ENCODE data around the gene CNTN1.
"Not testable (repeated sequence)": the region's sequence is repeated elsewhere in the genome, so short reads cannot be mapped to it uniquely, and the experiment has no call there.

Gene CNTN1

DNA sequence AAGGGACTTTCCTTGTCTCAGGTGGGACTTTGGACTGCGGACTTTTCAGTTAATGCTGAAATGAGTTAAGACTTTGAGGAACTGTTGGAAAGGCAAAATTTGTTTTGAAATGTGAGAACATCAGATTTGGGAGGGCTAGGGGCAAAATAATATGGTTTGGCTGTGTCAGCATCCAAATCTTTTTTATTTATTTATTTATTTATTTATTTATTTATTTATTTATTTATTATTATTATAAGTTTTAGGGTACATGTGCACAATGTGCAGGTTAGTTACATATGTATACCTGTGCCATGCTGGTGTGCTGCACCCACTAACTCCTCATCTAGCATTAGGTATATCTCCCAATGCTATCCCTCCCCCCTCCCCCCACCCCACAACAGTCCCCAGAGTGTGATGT lies 389.0 kb downstream of the CNTN1 start:
- DNase-seq (ENCODE audit: low spot score in 2 of 2); H3K36me3 ChIP-seq (replicated peaks); in situ Hi-C loops (cut with MboI; ENCODE audit: low sequenced_read_pairs); H3K9me3 ChIP-seq; H3K27me3 ChIP-seq (ENCODE audit: low read depth); H3K4me1 ChIP-seq; H3K4me3 ChIP-seq: not testable (repeated sequence)

DNA sequence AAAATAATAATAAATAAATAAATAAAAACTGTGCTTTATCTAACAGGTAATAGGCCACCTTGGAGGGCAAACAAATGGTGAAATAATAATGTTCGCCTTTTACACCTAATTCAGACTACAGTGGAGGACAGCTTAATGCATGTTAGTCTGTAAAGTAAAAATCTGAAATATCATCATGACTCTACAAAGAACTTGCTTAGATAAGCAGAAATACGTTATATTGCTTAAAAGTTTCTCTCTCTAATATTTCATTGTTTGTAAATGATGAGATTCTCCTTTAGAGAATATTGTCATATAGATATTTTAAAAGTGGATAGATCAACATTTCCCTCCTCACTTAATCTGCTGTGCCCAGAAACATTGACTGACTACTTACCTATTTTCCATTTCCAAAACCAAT lies 397.2 kb downstream of the CNTN1 start:
- Histone ChIP-seq H3K4me1 (no peaks in the 10 kb centered on the region), H3K27me3 (ENCODE audit: low read depth) (no peaks in the 10 kb centered on the region), H3K9me3 (no peaks in the 10 kb centered on the region), H3K4me3 (no peak overlapping the region), H3K36me3 (replicated peaks) (no peaks in the 10 kb centered on the region)
- in situ Hi-C loops (cut with MboI; ENCODE audit: low sequenced_read_pairs) = no loop called here
- no peak for DNase-seq (ENCODE audit: low spot score in 2 of 2)

DNA sequence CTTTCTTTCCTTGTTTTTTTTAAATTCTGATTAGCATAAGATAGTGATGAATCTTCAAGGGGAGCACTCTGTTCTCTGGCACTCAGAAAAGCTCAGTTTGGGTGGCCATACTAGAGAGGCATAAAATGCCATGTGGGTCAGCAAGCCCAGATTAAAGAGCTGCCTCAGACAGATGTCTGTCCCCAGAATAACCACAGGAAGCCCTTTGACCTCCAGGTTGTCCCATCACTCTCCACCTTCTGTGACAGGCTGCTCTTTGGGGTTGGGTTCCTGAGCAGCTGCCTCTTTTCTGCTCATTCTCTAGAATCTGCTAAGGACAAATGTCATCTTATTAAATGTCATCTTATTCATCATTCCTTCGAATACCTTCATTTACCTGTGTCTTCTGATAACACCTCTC lies 399.9 kb downstream of the CNTN1 start:
- H3K36me3 ChIP-seq (replicated peaks) = no peaks in the 10 kb centered on the region
- H3K4me3 ChIP-seq = no peak overlapping the region
- DNase-seq (ENCODE audit: low spot score in 2 of 2) = no peak
- no peaks in the 10 kb centered on the region for H3K27me3 ChIP-seq (ENCODE audit: low read depth)
- no peaks in the 10 kb centered on the region for H3K4me1 ChIP-seq
- in situ Hi-C loops (cut with MboI; ENCODE audit: low sequenced_read_pairs) = no loop called here
- H3K9me3 ChIP-seq = no peaks in the 10 kb centered on the region

DNA sequence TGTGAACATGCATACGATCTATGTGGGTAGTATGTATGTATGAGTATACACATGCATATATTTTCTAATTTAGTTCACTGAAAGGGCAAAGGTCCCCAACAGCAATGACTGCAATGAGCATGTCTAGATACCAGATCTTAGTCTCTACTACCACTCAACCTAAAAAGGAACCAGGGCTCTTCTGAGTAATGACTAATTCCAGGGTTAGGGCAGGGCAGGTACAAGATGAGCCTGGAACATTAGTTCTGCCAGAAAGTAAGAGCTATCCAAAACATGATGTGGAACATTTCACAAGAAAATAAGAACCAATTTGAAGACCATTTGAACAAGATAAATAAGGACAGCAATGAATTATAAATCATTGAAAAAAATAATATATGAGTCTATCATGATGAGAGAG lies 404.6 kb downstream of the CNTN1 start:
- DNase-seq (ENCODE audit: low spot score in 2 of 2) = no peak
- in situ Hi-C loops (cut with MboI; ENCODE audit: low sequenced_read_pairs) = no loop called here
- Histone ChIP-seq H3K36me3 (replicated peaks) (no peaks in the 10 kb centered on the region), H3K4me3 (no peak overlapping the region), H3K9me3 (no peaks in the 10 kb centered on the region), H3K4me1 (no peaks in the 10 kb centered on the region), H3K27me3 (ENCODE audit: low read depth) (no peaks in the 10 kb centered on the region)

DNA sequence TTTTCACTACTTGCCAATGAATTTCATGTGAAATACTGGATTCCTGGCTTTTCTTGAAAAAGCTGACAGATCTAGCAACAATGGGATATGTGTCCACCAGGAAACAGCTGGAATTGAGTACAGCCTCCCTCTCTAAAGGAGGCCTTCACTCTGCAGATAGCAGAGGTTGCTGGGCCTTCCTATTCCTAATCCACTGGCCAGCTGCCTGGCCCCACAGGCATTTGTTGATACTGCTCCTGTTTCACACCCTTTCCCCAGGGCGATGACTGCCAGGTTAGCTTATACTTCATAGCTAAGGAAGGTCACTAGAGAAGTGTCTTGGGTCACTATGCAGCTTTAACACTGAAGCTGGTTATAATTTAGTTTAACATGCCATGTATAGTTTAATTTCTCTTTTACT lies 408.3 kb downstream of the CNTN1 start:
- no peaks in the 10 kb centered on the region for H3K4me1 ChIP-seq

DNA sequence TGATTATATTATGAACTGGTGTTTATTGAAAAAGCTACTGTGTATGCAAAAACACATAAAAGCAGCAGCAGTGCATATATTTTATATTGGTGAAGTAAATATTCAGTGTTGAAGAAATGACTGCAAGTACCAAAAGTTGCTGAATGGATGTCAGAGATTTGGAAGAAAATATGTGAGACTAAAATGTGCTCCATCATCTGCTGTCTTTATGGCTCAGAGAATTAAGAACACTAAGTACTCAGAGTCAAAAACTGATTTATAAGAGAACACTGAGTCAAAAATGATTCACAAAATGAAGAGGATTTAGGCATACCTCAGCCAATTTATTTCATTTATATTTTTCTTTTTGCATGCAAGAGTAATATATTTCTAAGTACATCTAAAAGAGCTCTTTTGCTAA lies 409.6 kb downstream of the CNTN1 start:
- Histone ChIP-seq H3K4me3 (no peak overlapping the region), H3K9me3 (no peaks in the 10 kb centered on the region), H3K27me3 (ENCODE audit: low read depth) (0 out of 2 replicates have a peak, but pooled peaks cover 2% of the 10 kb centered on the region), H3K36me3 (replicated peaks) (no peaks in the 10 kb centered on the region), H3K4me1 (no peaks in the 10 kb centered on the region)
- in situ Hi-C loops (cut with MboI; ENCODE audit: low sequenced_read_pairs) = no loop called here
- DNase-seq (ENCODE audit: low spot score in 2 of 2) = no peak

More for the DNA sequence above, 408.3 kb downstream of the CNTN1 start:
- no peak overlapping the region for H3K4me3 ChIP-seq
- no peaks in the 10 kb centered on the region for H3K36me3 ChIP-seq (replicated peaks)
- DNase-seq (ENCODE audit: low spot score in 2 of 2) = no peak
- H3K9me3 ChIP-seq = no peaks in the 10 kb centered on the region
- 0 out of 2 replicates have a peak, but pooled peaks cover 2% of the 10 kb centered on the region for H3K27me3 ChIP-seq (ENCODE audit: low read depth)
- in situ Hi-C loops (cut with MboI; ENCODE audit: low sequenced_read_pairs) = no loop called here

DNA sequence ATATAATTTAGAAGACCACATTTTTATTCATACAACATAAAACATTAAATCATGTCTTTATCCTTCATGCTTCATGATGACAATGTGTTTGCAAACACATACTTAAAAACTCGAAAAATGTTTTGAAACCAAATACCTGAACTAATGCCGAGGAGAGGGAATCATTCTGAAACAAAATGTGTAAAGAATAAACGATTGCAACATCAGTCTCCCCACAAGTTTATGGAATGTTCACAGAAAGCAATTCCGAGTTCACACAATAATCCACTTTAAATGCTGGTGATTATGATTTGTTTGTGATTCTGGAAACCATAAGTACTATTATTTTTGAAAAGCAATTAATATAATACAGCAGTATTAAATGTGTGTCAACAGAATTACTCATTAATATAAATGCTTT lies 411.4 kb downstream of the CNTN1 start:
- Histone ChIP-seq H3K27me3 (ENCODE audit: low read depth) (0 out of 2 replicates have a peak, but pooled peaks cover 2% of the 10 kb centered on the region), H3K4me1 (no peaks in the 10 kb centered on the region), H3K36me3 (replicated peaks) (no peaks in the 10 kb centered on the region), H3K9me3 (no peaks in the 10 kb centered on the region), H3K4me3 (no peak overlapping the region)
- DNase-seq (ENCODE audit: low spot score in 2 of 2) = no peak
- in situ Hi-C loops (cut with MboI; ENCODE audit: low sequenced_read_pairs) = no loop called here

DNA sequence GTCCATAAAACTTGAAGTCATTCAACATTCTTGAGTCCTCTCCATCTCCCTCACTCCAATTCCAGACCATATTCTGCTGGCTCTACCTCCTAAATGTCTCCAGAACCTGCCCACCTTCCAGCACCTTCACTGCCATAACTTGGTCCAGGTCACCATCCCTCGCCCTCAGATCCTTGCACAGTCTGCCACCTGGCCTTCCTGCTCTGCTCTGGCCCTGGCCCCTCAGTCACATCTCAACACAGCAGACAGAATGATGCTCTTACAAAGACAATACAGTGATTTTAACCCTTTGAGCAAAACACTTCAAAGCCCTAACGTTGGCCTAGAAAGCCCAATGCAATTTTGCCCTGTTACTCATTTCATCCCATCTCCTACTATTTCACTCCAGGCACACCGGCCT lies 414.1 kb downstream of the CNTN1 start:
- Histone ChIP-seq H3K36me3 (replicated peaks) (no peaks in the 10 kb centered on the region), H3K4me3 (no peak overlapping the region), H3K9me3 (no peaks in the 10 kb centered on the region), H3K27me3 (ENCODE audit: low read depth) (0 out of 2 replicates have a peak, but pooled peaks cover 5% of the 10 kb centered on the region), H3K4me1 (no peaks in the 10 kb centered on the region)
- in situ Hi-C loops (cut with MboI; ENCODE audit: low sequenced_read_pairs) = no loop called here
- DNase-seq (ENCODE audit: low spot score in 2 of 2) = no peak

DNA sequence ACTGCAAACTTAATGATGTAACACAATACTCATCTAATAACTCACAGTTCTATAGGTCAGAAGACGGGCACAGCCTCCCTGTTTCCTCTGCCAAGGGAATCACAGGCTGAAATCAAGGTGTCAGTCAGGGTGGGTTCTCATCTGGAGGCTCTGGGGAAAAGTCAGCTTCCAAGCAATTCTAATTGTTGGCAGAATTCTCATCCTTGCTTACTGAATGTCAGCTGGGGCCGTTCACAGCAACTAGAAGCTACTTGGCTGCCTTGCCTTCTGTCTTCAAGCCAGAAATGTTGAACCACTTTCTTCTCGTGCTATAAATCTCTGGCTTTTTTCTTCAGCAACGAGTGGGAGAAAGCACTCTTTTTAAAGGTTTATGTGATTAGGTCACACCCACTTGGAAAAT lies 415.8 kb downstream of the CNTN1 start:
- no peaks in the 10 kb centered on the region for H3K36me3 ChIP-seq (replicated peaks)
- no peak for DNase-seq (ENCODE audit: low spot score in 2 of 2)
- in situ Hi-C loops (cut with MboI; ENCODE audit: low sequenced_read_pairs) = no loop called here

DNA sequence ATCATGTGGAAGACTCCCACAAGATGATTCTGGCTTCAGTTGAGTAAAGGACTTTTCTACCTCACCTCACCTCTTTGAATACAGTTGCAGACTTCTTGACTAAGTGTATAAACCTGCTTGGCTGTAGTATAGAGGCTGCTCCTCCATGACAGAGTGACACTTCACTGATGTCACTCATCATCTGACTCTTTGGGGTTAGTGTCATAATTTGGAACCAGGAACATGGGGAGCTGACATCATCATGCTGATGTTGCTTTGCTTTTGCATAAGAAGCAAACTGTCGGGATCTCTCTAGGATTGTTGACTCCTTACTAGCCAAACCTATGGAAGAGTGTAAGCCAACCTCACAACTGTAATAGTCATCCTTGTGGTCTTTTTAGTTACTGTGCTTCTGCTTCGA lies 420.7 kb downstream of the CNTN1 start:
- H3K4me3 ChIP-seq = no peak overlapping the region
- H3K9me3 ChIP-seq = no peaks in the 10 kb centered on the region
- DNase-seq (ENCODE audit: low spot score in 2 of 2) = no peak
- in situ Hi-C loops (cut with MboI; ENCODE audit: low sequenced_read_pairs) = no loop called here
- H3K4me1 ChIP-seq = no peaks in the 10 kb centered on the region
- H3K27me3 ChIP-seq (ENCODE audit: low read depth) = 0 out of 2 replicates have a peak, but pooled peaks cover 2% of the 10 kb centered on the region
- no peaks in the 10 kb centered on the region for H3K36me3 ChIP-seq (replicated peaks)

More for the DNA sequence above, 415.8 kb downstream of the CNTN1 start:
- Histone ChIP-seq H3K4me1 (no peaks in the 10 kb centered on the region), H3K9me3 (no peaks in the 10 kb centered on the region), H3K27me3 (ENCODE audit: low read depth) (0 out of 2 replicates have a peak, but pooled peaks cover 5% of the 10 kb centered on the region), H3K4me3 (no peak overlapping the region)

DNA sequence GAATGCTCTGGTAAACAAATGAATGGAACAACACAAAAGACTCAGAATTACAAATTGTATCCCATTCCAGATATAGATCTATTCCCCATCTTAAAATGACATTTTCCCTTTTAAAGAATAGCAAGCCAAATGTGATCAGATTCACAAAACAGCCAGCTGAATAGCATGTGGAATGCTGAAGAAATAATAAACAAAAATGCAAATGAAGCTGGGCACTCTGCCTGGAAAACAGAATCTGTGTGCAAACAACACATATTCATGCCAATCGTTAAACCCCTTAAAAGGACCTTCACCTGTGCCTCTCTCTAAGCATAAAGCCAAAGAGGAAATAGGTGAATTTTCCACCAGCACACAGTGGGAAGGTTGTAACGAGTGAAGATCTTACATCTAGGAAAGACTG lies 428.0 kb downstream of the CNTN1 start:
- no peaks in the 10 kb centered on the region for H3K9me3 ChIP-seq
- H3K4me3 ChIP-seq = no peak overlapping the region
- H3K36me3 ChIP-seq (replicated peaks) = no peaks in the 10 kb centered on the region
- in situ Hi-C loops (cut with MboI; ENCODE audit: low sequenced_read_pairs) = no loop called here
- H3K4me1 ChIP-seq = no peaks in the 10 kb centered on the region
- DNase-seq (ENCODE audit: low spot score in 2 of 2) = peak; percentile 24 to 31
- no peaks in the 10 kb centered on the region for H3K27me3 ChIP-seq (ENCODE audit: low read depth)

DNA sequence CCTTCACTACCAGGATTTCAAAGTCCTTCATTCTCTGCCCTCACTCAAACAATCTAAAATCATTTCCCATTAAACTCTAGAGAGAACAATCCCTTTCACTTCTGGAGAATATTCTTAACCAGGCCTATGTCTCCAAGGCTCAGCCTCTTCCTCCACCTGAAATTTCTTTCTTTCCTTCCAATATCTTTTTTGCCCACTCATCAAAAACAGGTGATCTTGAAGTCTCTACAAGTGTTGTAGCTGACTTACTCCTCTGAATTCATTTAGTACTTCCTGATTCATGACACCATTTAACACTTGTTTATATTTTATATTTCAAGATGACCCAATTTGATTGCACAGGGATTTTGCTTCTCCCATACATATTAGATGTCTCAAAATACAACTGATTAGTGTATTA lies 429.1 kb downstream of the CNTN1 start:
- no peaks in the 10 kb centered on the region for H3K27me3 ChIP-seq (ENCODE audit: low read depth)
- H3K4me1 ChIP-seq = no peaks in the 10 kb centered on the region
- H3K36me3 ChIP-seq (replicated peaks) = no peaks in the 10 kb centered on the region
- DNase-seq (ENCODE audit: low spot score in 2 of 2) = no peak
- no peak overlapping the region for H3K4me3 ChIP-seq
- in situ Hi-C loops (cut with MboI; ENCODE audit: low sequenced_read_pairs) = no loop called here
- H3K9me3 ChIP-seq = no peaks in the 10 kb centered on the region

All from HAP-1 (cell line).